SK-N-MC (cell line): ENCODE measurements around the gene OR2J2.
"Not testable (repeated sequence)": the region's sequence is repeated elsewhere in the genome, so short reads cannot be mapped to it uniquely, and the experiment has no call there.

Experiments
- DNase-seq: peaks from one replicate; pipeline ENCODE4 v3.0.0-alpha.2; 2011; ENCODE audit warnings: low read depth, low spot score
- H3K27ac ChIP-seq: fragments of 200-600 bp; sonication (generic); 2 replicates; pipeline ENCODE4 v1.5.1; 2016; ENCODE audit warnings: mixed run types
- H3K36me3 ChIP-seq: fragments of 200-600 bp; sonication (generic); 2 replicates; pipeline ENCODE4 v1.6.1; 2017; ENCODE audit warnings: antibody characterized with exemption, low read length, mixed read lengths; ENCODE audit not compliant: insufficient read depth
- H3K4me3 ChIP-seq: fragments of 200-600 bp; sonication (generic); 2 replicates; pipeline ENCODE4 v1.5.1; 2016
- H3K9ac ChIP-seq: fragments of 200-600 bp; sonication (generic); 2 replicates; pipeline ENCODE4 v1.8.0; 2017; ENCODE audit warnings: mixed run types, mixed read lengths; ENCODE audit not compliant: insufficient read length
- H3K9me3 ChIP-seq: fragments of 200-600 bp; sonication (generic); 2 replicates; pipeline ENCODE4 v1.6.1; 2017; ENCODE audit warnings: low read depth, mild to moderate bottlenecking, antibody characterized with exemption, low read length, moderate library complexity, mixed read lengths
- EZH2 ChIP-seq: fragments of 200-600 bp; sonication (generic); IDR thresholded peaks from one replicate; pipeline ENCODE4 v1.6.1; 2017; ENCODE audit warnings: antibody characterized with exemption
- FOXP2 ChIP-seq: optimal IDR thresholded peaks from 2 replicates; pipeline ENCODE3; 2011; ENCODE audit warnings: mild to moderate bottlenecking, moderate library complexity; ENCODE audit not compliant: insufficient read depth; ENCODE audit errors: extremely low read length, control extremely low read depth
- POLR2AphosphoS5 ChIP-seq: IDR thresholded peaks from 2 replicates; pipeline ENCODE4 v1.6.1; 2012; ENCODE audit warnings: mild to moderate bottlenecking, low read depth, low read length, borderline replicate concordance

OR2J2 gene

DNA sequence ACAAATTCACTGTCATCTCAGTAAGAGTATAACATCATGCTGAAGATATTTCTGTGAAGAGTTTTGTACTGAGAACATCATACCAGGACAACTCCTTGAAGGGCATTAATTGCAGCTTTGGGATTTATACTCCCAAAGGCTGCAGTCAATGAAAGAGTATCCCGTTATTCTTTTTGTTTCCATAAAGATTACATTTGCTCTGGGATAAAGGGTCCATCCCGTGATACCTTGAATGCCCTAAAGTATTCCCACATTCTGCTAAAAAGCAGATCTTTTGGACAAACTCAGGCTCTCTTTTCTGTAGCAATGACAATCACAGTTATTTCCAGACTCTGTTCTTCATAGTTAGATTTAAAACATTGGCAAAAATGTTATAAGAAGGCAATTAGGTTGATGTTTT, at the start of gene OR2J2:
Gene OR2J2 (plus strand): TSS at position 301 of the 400 bp plus-strand sequence. CDS start 2,729 bp downstream, outside the sequence.
- H3K9ac ChIP-seq, DNase-seq, H3K36me3 ChIP-seq: not testable (repeated sequence)

DNA sequence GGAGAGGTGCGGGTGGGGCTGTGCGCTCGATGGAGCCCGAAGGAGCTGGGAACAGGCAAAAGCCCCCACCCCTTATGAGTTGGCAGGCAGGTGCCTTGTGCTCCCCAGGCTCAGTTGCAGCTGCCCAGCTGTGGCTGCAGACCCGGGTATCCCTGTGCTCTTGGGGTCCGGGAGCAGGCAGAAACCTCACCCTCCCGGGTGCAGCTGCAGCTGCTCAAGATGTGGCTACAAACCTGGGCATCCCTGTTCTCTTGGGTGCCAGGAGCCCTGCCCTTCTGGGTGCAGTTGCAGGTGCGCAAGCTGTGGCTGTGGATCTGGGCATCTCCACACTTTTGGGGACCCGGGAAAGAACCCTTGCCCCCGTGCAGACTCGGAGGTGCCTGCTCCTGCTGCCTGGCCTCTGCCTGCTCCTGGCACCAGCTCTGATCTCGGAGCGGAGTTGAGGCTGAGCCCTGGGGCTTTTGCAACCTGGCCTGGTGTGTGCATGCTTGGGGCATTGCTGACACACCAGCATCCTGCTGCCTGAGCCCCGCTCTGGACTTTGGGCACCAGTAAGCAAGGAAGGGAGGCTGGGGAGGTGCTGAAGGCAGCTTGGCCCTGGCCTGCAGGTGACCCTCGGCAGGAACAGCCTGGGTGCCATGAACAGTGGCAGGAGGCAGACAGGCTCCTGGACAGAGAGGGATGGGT, 41.2 kb upstream of the OR2J2 start:
- Histone ChIP-seq H3K27ac (no peak overlapping the region), H3K36me3 (no peaks in the 10 kb centered on the region), H3K9ac (no peak overlapping the region), H3K4me3 (no peak overlapping the region), H3K9me3 (no peaks in the 10 kb centered on the region)
- DNase-seq = no peak
- TF ChIP-seq POLR2AphosphoS5 = no peak
- TF ChIP-seq EZH2 = no peak
- no peak for TF ChIP-seq FOXP2

More for the DNA sequence above, at the start of gene OR2J2:
- H3K27ac ChIP-seq, H3K9me3 ChIP-seq, H3K4me3 ChIP-seq: not testable (repeated sequence)

DNA sequence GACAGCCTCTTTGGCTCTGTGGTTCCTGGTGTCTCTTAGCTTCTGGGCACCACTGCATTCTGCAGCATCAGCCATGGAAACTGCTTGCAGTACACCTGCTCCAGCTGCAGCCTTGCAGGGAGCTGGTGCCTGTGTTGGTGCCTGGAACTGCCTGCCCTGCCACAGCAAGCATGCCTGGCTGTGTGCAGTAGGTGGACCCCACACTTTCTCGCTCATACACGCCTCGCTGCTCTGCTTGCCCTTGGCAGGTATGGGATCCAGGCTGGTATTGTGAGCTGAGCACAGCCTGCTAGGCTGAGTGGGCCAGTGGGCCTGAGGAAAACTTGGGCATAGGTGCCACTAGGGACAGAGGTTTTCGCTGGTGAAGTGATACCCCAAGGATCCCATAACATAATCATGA, 40.1 kb upstream of the OR2J2 start:
- Histone ChIP-seq H3K9ac (no peak overlapping the region), H3K4me3 (no peak overlapping the region), H3K27ac (no peak overlapping the region), H3K36me3 (no peaks in the 10 kb centered on the region), H3K9me3 (no peaks in the 10 kb centered on the region)
- TF ChIP-seq POLR2AphosphoS5 = no peak
- no peak for TF ChIP-seq FOXP2
- DNase-seq = no peak

DNA sequence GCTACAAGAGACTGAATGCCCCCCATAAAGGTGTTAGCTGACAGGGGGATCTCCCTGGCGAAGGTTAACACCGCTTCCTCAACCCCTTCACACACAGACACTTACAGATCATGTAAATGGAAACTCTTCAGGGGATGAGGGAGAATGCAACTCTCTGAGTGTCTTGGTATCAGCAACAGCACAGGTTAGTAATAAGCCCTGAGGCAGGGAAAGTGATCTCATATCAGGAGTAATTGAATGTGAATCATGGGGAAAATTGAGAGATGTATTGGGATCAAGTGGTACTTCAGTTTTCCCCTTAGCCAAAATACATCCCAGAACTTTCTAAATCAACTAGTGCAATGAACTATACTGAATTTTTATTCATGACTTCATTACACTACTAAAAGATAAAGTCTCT, 39.0 kb upstream of the OR2J2 start:
- DNase-seq = no peak
- TF ChIP-seq POLR2AphosphoS5 (no peak), EZH2 (no peak), FOXP2 (no peak)
- H3K27ac ChIP-seq = no peak overlapping the region
- no peak overlapping the region for H3K9ac ChIP-seq
- no peak overlapping the region for H3K4me3 ChIP-seq
- no peaks in the 10 kb centered on the region for H3K9me3 ChIP-seq
- no peaks in the 10 kb centered on the region for H3K36me3 ChIP-seq

DNA sequence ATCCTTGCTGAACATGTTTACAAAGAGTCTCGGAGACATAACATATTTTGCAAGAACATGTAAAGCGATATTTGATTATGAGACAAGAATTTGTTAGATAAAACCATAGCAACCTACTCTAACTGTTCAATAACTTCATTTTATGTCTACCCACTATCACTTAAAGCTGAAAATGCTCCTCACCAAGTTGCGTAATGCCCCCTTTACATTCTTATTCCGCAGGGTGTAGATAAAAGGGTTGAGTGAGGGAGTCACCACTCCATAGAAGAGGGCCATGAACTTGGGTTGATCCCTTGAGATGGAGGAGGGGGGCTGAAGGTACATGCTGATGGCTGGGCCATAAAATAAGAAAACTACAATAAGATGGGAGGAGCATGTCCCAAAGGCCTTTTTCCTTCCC, 33.0 kb upstream of the OR2J2 start:
- H3K9ac ChIP-seq = no peak overlapping the region
- H3K27ac ChIP-seq = no peak overlapping the region
- TF ChIP-seq POLR2AphosphoS5 (no peak), EZH2 (no peak), FOXP2 (no peak)
- DNase-seq = no peak
- no peak overlapping the region for H3K4me3 ChIP-seq
- no peaks in the 10 kb centered on the region for H3K9me3 ChIP-seq
- no peaks in the 10 kb centered on the region for H3K36me3 ChIP-seq

DNA sequence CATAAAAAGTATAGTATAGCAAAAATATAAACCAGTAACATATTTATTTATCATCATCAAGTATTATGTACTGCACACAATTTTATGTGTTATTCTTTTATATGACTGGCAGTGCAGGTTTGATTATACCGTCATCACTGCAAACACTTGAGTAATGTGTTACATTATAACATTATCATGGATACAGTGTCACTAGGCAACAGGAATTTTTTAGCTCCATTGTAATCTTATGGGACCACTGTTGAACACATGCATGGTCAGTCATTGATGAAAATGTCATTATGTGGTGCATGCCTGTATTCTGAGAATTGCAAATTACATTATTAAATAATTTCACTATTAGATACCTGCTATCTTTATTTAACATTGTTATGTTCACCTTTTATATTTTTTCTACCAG, 29.1 kb upstream of the OR2J2 start:
- DNase-seq = no peak
- Histone ChIP-seq H3K9ac (no peak overlapping the region), H3K36me3 (no peaks in the 10 kb centered on the region), H3K9me3 (no peaks in the 10 kb centered on the region), H3K4me3 (no peak overlapping the region), H3K27ac (no peak overlapping the region)
- TF ChIP-seq FOXP2 = no peak
- no peak for TF ChIP-seq EZH2
- TF ChIP-seq POLR2AphosphoS5 = no peak

DNA sequence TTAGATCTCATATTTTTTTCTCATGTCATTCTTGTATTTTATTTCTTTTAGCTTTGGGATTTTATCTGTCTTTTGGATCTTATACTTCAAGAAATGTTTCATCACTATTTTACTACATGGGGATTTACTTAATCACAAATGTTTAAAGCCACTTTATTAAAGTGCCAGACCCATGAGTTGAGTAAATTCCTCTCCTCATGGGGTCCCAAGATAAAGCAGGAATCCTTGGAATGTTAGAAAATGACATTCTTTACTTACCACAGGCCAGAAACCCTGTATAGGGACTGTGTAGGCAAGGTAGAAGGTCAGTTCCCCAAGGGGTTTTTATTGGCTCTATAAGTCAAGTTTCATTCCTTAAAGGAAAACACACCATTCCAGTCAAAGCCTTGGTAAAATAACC, 28.4 kb upstream of the OR2J2 start:
- Histone ChIP-seq H3K4me3 (no peak overlapping the region), H3K27ac (no peak overlapping the region), H3K9ac (no peak overlapping the region), H3K36me3 (no peaks in the 10 kb centered on the region), H3K9me3 (no peaks in the 10 kb centered on the region)
- no peak for TF ChIP-seq POLR2AphosphoS5
- no peak for TF ChIP-seq EZH2
- TF ChIP-seq FOXP2 = no peak
- no peak for DNase-seq

DNA sequence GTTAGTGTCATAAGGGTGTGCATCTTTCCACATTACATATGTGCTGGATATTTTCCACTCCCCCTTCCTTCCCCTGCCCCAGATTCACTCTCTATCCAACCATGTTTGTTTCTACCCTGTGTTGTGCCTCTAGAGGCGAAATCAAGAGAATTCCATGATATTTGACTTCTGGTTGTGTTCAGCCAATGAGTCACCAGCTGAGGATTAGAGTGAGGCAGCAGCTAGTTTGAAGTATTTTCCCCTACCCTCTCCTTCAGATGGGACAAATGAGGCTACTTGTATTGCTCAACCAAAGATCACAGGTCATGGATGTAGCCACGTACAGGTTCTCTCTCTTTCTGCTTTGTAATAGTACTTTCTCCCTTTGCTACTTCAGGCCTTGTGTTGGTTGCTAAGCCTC, 24.5 kb upstream of the OR2J2 start:
- Histone ChIP-seq H3K27ac (no peak overlapping the region), H3K9me3 (no peaks in the 10 kb centered on the region), H3K36me3 (no peaks in the 10 kb centered on the region), H3K4me3 (no peak overlapping the region), H3K9ac (no peak overlapping the region)
- TF ChIP-seq EZH2 = no peak
- TF ChIP-seq FOXP2 = no peak
- TF ChIP-seq POLR2AphosphoS5 = no peak
- DNase-seq = no peak

DNA sequence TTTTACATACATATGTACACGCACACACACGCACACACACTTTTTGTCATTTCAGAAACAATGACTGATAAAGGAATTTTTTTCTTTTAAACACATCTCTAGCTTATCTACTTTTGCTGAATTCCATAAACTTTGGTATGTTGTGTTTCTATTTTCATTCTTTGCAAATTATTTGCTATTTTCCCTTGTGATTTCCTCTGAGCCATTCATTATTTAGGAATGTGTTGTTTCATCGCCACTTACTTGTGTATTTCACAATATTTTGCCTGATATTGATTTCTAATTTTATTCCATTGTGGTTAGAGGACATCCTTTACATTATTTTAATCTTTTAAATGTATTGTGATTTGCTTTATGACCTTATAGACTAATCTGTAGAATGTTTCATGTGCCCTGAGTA, 23.6 kb upstream of the OR2J2 start:
- no peak overlapping the region for H3K27ac ChIP-seq
- no peaks in the 10 kb centered on the region for H3K36me3 ChIP-seq
- H3K9ac ChIP-seq = no peak overlapping the region
- no peaks in the 10 kb centered on the region for H3K9me3 ChIP-seq
- H3K4me3 ChIP-seq = no peak overlapping the region
- no peak for TF ChIP-seq POLR2AphosphoS5
- DNase-seq = no peak

DNA sequence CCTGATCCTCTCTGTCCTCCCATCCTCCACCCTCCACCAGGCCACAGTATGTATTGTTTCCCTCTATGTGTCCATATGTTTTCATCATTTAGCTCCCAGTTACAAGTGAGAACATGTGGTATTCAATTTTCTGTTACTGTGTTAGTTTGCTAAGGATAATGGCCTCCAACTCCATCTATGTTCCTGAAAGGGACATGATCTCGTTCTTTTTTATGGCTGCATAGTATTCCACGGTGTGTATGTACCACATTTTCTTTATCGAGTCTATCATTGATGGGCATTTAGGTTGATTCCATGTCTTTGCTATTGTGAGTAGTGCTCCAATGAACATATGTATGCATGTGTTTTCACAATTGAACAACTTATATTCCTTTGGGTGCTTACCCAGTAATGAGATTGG, 21.3 kb upstream of the OR2J2 start:
- not testable (repeated sequence) for H3K9ac ChIP-seq, H3K9me3 ChIP-seq, H3K27ac ChIP-seq, H3K4me3 ChIP-seq, H3K36me3 ChIP-seq, DNase-seq
